ENCODE results near the gene TRAPPC12.
"Not testable (repeated sequence)": the region's sequence is repeated elsewhere in the genome, so short reads cannot be mapped to it uniquely, and the experiment has no call there.

Gene TRAPPC12

GRCh38 chr2:3488855-3489763, 109.6 kb downstream of the TRAPPC12 start:
- no peak for DNase-seq

GRCh38 chr2:3489764-3490115, 110.2 kb downstream of the TRAPPC12 start:
- no peak for DNase-seq

GRCh38 chr2:3490191-3491170, 111.0 kb downstream of the TRAPPC12 start:
- DNase-seq: no peak

- no peak for DNase-seq
These were observed 111.8 kb downstream of the TRAPPC12 start for GRCh38 chr2:3491306-3491705.

GRCh38 chr2:3491716-3492474, 112.4 kb downstream of the TRAPPC12 start:
- no peak for DNase-seq

GRCh38 chr2:3492475-3492787, 112.9 kb downstream of the TRAPPC12 start:
- not testable (repeated sequence) for DNase-seq

- no peak for DNase-seq
These were observed 113.6 kb downstream of the TRAPPC12 start for GRCh38 chr2:3492951-3493614.

- DNase-seq: no peak
These were observed 114.1 kb downstream of the TRAPPC12 start for GRCh38 chr2:3493615-3494007.

GRCh38 chr2:3494984-3495666, 115.6 kb downstream of the TRAPPC12 start:
- DNase-seq: no peak

GRCh38 chr2:3496708-3497080, 117.2 kb downstream of the TRAPPC12 start:
- DNase-seq: not testable (repeated sequence)

GRCh38 chr2:3498783-3499394, 119.4 kb downstream of the TRAPPC12 start:
- DNase-seq: no peak

GRCh38 chr2:3500326-3500899, 120.9 kb downstream of the TRAPPC12 start:
- no peak for DNase-seq

- no peak for DNase-seq
These were observed 123.6 kb downstream of the TRAPPC12 start for GRCh38 chr2:3503046-3503445.

GRCh38 chr2:3503483-3503882, 124.0 kb downstream of the TRAPPC12 start:
- no peak for DNase-seq

GRCh38 chr2:3504741-3505140, 125.2 kb downstream of the TRAPPC12 start:
- no peak for DNase-seq

- no peak for DNase-seq
These were observed 126.3 kb downstream of the TRAPPC12 start for GRCh38 chr2:3505771-3506170.

GRCh38 chr2:3512086-3512485, 132.6 kb downstream of the TRAPPC12 start:
- no peak for DNase-seq

GRCh38 chr2:3513026-3513810, 133.7 kb downstream of the TRAPPC12 start:
- no peak for DNase-seq

- not testable (repeated sequence) for DNase-seq
These were observed 135.9 kb downstream of the TRAPPC12 start for GRCh38 chr2:3515438-3515837.

GRCh38 chr2:3516831-3517230, 137.3 kb downstream of the TRAPPC12 start:
- no peak for DNase-seq

Measured in NCI-H446 (cell line).